Measurements from ENCODE around the gene SEC22B.
"Not testable (repeated sequence)": the region's sequence is repeated elsewhere in the genome, so short reads cannot be mapped to it uniquely, and the experiment has no call there.

Gene SEC22B

GRCh38 chr1:120149420-120150059 lies 26.8 kb downstream of the SEC22B start:
- DNase-seq (ENCODE audit: extremely low read depth in 1 of 2, low read depth in 1 of 2) = not testable (repeated sequence)

DNA sequence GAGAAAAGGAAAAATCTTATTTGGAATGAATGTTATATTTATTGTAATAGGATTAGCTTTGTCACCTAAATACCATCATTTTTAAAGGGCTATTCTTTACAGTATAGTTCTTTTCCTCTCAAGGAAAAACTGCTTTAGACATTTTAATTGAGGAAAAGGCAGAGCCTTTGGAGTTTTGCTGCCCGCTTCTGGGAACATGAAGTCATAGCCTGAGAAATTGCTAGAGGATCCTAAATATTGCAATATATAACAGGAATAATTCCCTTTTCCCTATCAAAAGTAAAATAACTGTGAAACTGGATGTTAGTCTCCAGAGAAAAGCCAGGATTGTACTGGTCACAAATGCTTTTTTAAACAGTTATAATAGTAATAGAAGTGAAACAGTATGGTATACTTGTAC lies 30.5 kb downstream of the SEC22B start:
- not testable (repeated sequence) for DNase-seq (ENCODE audit: extremely low read depth in 1 of 2, low read depth in 1 of 2)

DNA sequence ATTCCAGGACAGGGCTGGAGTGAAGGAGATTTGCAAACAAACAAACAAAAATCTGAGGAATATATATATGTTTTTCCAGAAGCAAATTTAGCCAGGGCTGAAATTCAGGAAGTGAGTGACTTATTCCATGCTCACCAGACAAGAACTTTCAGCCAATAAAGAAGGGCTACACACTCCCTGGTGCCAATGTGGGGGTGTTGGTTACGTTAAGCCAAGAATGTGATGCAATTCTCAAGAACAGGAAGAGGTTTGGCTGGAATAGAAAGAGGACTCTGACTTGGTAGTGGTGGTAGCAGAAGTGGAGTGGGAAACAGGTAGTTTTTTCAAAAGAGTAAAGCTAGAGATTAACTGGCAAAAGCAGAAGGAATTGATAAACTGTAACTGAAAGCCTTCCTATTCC lies 31.7 kb downstream of the SEC22B start:
- DNase-seq (ENCODE audit: extremely low read depth in 1 of 2, low read depth in 1 of 2) = not testable (repeated sequence)

- DNase-seq (ENCODE audit: extremely low read depth in 1 of 2, low read depth in 1 of 2) = not testable (repeated sequence)
These were observed 32.2 kb downstream of the SEC22B start for GRCh38 chr1:120144169-120144568.

DNA sequence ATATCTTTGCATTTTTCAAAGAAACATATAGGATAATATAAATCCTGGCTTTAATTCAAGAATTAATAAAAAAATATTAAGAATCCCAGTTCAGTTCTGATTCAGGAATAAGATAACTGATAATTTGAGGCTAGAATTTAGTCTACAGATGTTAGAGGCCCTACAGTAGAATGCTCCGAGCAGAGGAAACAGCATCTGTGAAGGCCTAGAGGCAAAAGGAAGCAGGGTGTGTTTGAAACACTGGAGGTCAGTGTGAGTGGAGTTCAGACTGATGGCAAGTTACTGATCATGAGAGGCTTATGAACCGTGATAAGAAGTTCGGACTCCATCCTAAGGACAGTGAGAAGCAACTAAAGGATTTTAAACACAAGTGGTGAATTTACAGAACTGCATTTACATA lies 33.0 kb downstream of the SEC22B start:
- not testable (repeated sequence) for DNase-seq (ENCODE audit: extremely low read depth in 1 of 2, low read depth in 1 of 2)

GRCh38 chr1:120142512-120143263 lies 33.6 kb downstream of the SEC22B start:
- DNase-seq (ENCODE audit: extremely low read depth in 1 of 2, low read depth in 1 of 2) = peak; percentile 4 to 21

DNA sequence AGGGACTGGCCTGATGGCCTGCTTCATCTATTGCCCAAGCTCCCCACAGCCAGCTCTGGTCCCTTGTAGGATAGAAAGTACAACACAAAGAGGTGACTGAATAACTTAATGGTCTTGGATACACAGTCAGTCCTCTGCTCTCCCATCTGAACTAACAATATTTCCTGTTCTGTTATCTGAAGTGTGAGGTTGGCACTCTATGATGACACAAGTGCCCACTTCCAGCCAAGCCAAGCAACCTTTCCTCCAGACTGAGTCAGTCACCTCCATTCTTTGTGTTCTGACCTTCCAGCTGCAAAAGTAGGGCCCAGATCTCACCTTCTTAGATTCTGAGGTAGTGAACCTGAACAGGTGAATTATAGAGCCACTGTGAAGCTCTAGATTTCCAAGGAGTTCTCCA lies 34.5 kb downstream of the SEC22B start:
- not testable (repeated sequence) for DNase-seq (ENCODE audit: extremely low read depth in 1 of 2, low read depth in 1 of 2)

GRCh38 chr1:120140656-120141265 lies 35.6 kb downstream of the SEC22B start:
- DNase-seq (ENCODE audit: extremely low read depth in 1 of 2, low read depth in 1 of 2) = not testable (repeated sequence)

GRCh38 chr1:120136086-120136485 lies 40.2 kb downstream of the SEC22B start:
- not testable (repeated sequence) for DNase-seq (ENCODE audit: extremely low read depth in 1 of 2, low read depth in 1 of 2)

DNA sequence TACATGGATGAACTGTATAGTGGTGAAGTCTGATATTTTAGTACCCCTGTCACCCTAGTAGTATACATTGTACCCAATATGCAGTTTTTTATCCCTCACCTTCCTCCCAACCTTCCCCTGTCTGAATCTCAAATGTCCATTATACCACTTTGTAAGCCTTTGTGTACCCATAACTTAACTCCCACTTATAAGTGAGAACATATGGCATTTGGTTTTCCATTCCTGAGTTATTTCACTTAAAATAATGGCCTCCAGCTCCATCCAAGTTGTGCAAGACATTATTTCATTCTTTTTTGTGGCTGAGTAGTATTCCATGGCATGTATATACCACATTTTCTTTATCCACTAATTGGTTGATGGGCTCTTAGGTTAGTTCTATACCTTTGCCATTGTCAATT lies 42.4 kb downstream of the SEC22B start:
- not testable (repeated sequence) for DNase-seq (ENCODE audit: extremely low read depth in 1 of 2, low read depth in 1 of 2)

GRCh38 chr1:120133228-120133927 lies 42.9 kb downstream of the SEC22B start:
- DNase-seq (ENCODE audit: extremely low read depth in 1 of 2, low read depth in 1 of 2) = no peak

- not testable (repeated sequence) for DNase-seq (ENCODE audit: extremely low read depth in 1 of 2, low read depth in 1 of 2)
These were observed 43.9 kb downstream of the SEC22B start for GRCh38 chr1:120132406-120132763.

DNA sequence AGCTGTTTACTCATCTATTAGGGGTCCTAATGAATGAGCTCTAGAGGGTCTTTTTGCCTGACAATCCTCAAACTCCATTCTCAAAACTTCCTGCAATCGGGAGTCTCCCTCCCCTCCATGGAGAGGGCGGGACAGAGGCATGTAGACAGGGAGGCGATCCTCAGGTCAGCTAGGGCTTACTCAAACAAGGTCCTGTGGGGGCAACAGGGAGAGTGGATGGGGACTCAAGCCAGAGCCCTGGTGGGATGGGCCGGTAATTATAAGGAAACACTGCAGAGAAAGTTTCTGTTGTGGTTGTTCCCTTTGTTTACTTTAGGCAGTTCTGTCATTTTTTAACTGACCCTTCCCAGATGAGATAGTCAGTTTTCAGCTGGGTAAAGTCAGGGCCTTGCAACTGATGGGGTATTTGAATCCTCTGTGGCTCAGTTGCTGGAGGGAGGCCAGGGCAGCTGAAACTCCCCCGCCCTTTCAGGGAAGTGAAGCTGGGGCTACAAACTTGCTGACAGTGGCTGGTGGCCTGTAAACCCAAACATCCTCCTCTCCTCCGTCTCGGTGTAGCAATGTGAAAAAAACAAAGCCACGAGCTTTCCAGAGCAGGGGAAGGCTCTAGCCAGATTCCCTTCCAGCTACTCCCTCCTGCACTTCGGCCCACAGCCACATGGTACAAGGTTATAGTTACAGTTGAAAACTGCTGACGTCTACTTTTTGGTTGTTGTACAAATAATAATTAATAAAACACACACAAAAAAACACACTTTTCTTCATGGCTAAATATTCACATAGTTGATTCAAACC lies 44.5 kb downstream of the SEC22B start:
- not testable (repeated sequence) for DNase-seq (ENCODE audit: extremely low read depth in 1 of 2, low read depth in 1 of 2)

DNA sequence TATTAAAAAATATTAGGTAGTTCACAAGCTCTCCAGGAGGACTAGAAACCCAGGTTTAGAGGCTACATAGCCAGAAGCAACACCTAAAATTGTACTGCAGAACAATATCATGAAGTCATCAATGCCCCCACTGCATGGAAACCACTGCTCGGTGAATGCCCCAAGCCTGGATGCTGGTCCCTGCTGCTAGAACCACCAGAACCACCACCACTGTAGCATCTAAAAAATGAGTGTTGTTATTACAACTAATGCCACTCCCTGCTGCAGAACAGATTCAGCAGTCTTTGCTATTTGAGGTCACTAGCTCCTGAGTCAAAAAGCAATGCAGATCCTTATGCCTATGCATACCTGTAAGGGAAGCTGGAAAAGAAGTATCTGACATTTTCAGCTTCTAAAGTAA lies 48.4 kb downstream of the SEC22B start:
- not testable (repeated sequence) for DNase-seq (ENCODE audit: extremely low read depth in 1 of 2, low read depth in 1 of 2)

- not testable (repeated sequence) for DNase-seq (ENCODE audit: extremely low read depth in 1 of 2, low read depth in 1 of 2)
These were observed 50.1 kb downstream of the SEC22B start for GRCh38 chr1:120126216-120126615.

- not testable (repeated sequence) for DNase-seq (ENCODE audit: extremely low read depth in 1 of 2, low read depth in 1 of 2)
These were observed 51.7 kb downstream of the SEC22B start for GRCh38 chr1:120124628-120125027.

DNA sequence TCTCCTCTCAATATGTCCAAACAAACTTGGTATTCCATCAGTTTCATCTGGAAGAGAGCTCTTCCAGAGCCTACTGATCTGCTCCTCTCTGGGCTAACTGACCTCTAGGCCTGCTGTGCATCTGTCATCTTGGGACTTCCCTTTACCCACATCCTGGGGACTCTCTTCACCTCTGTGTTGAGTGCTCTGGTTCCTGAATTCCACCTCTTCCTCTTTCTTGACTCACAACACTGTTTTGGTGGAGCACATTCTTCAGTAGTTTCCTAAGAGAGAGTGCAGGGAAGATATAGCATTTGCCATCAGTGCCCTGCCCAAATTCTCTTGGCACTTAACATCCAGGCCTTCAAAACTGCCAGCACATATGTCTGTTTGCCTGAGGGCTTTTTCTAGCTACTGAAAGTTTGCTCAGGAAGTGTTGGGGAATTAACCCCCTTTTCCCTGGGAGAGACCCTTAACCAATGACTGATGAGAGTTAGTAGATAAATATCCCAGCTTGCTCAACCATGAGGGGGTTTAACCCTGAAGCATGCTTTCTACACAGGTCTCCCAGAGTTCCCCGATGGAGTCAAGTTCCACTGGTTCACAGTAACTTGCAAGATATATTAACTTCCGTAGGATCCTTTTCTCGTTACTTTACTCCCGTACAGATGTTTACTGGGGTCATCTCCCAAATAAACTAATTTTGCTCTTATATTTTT lies 52.4 kb downstream of the SEC22B start:
- not testable (repeated sequence) for DNase-seq (ENCODE audit: extremely low read depth in 1 of 2, low read depth in 1 of 2)

DNA sequence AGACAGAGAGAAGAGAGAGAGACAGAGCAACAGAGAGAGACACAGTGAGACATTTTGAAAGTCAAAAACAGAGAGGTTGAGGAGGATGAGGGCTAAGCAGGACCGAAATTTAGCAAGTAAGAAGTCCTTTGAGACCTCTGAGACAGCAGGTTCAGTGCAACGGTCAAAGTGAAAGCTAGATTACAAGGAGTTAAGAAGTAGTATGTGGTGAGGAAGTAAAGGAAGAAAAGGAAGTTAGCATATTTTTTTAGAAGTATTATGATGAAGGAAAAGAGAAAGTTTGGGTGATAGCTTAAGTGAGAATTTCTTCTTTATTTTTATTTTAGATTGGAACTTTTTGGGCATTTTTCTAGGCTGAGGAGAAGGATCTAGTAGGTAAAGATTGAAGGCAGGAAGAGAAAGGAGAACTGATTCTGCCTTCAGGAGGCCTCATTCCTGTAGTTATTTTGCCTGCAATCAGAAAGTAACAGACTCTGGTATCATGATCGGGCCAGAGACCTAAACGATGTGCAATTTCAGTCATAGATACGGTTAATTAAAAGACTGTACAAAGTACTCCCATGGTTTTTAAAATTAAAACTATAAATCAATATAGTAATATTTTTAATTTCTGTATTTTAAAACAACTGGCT lies 53.9 kb downstream of the SEC22B start:
- DNase-seq (ENCODE audit: extremely low read depth in 1 of 2, low read depth in 1 of 2) = not testable (repeated sequence)

DNA sequence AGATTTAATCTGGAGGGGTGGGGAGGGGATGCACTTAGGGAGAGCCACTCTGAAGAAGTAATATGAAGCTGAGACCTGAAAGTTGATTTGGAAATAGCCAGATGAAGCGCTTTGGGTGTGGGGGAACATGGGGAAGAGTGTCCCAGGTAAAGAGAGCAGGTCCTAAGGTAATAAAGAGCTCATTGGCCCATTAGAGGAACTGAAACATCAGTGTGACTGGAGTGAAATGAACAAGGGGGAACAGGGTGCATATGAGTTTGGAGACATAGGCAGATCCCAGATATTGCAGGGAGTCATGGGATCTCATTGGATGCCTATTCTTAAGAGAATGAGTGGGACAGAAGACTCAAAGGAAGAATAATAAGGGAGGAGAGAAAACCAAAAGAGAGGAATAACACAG lies 54.5 kb downstream of the SEC22B start:
- not testable (repeated sequence) for DNase-seq (ENCODE audit: extremely low read depth in 1 of 2, low read depth in 1 of 2)
